Neural cell (in vitro differentiated cells): ENCODE data around the gene C19orf44.

Experiments
- CTCF ChIP-seq: fragments of 450-650 bp; IDR thresholded peaks from 2 replicates; pipeline ENCODE4 v1.5.1; 2014; ENCODE audit warnings: antibody characterized with exemption, mild to moderate bottlenecking, moderate library complexity; ENCODE audit not compliant: poor library complexity, severe bottlenecking
- EP300 ChIP-seq: fragments of 450-650 bp; conservative IDR thresholded peaks from 2 replicates; pipeline ENCODE4 v1.6.1; 2014; ENCODE audit warnings: antibody characterized with exemption, mild to moderate bottlenecking, moderate library complexity; ENCODE audit not compliant: poor library complexity, severe bottlenecking
- EZH2 ChIP-seq: fragments of 200-600, 300-800 bp; shearing (Covaris generic), sonication (generic); IDR thresholded peaks from 2 replicates; pipeline ENCODE4 v1.6.1; 2014; ENCODE audit warnings: antibody characterized with exemption, low read length, borderline replicate concordance, mild to moderate bottlenecking; ENCODE audit not compliant: insufficient read depth, poor library complexity, severe bottlenecking
- MXI1 ChIP-seq: fragments of 450-650 bp; conservative IDR thresholded peaks from 2 replicates; pipeline ENCODE4 v1.6.1; 2014; ENCODE audit warnings: antibody characterized with exemption, mild to moderate bottlenecking; ENCODE audit not compliant: poor library complexity, severe bottlenecking
- POLR2AphosphoS5 ChIP-seq: IDR thresholded peaks from 2 replicates; pipeline ENCODE4 v1.6.1; 2012
- RAD21 ChIP-seq: fragments of 450-650 bp; conservative IDR thresholded peaks from 2 replicates; pipeline ENCODE4 v1.6.1; 2014; ENCODE audit warnings: antibody characterized with exemption, mild to moderate bottlenecking, moderate library complexity
- REST ChIP-seq: IDR thresholded peaks from 2 replicates; pipeline ENCODE4 v1.6.1; 2012; ENCODE audit warnings: borderline replicate concordance
- SMC3 ChIP-seq: fragments of 450-650 bp; conservative IDR thresholded peaks from 2 replicates; pipeline ENCODE4 v1.6.1; 2014; ENCODE audit warnings: antibody characterized with exemption, mild to moderate bottlenecking, moderate library complexity; ENCODE audit not compliant: poor library complexity
- TAF1 ChIP-seq: IDR thresholded peaks from 2 replicates; pipeline ENCODE4 v1.6.1; 2012; ENCODE audit warnings: low read depth

- TF ChIP-seq CTCF (no peak), POLR2AphosphoS5 (no peak), MXI1 (no peak), REST (no peak), EZH2 (no peak), EP300 (no peak), RAD21 (no peak), SMC3 (no peak), TAF1 (no peak)
Measured at GRCh38 chr19:16514383-16515019, 18.3 kb downstream of the C19orf44 start.
